ENCODE measurements around the gene CIRBP.

GRCh38 chr19:1304197-1304924, 35.2 kb downstream of the CIRBP start:
- no peak for TF ChIP-seq CTCF (IDR thresholded peaks at IDR 0.05)
- no peak for TF ChIP-seq EZH2 (IDR thresholded peaks at IDR 0.05; ENCODE audit: borderline replicate concordance, insufficient read depth, low read depth, low read length, poor library complexity, severe bottlenecking)
